Keratinocyte (primary cell): ENCODE data around the gene GLA.

ENCODE experiments used
- CTCF ChIP-seq, 3 experiments: IDR thresholded peaks in 1 of 3; conservative IDR thresholded peaks in 1 of 3; optimal IDR thresholded peaks in 1 of 3; 2 replicates in 2 of 3; 3 replicates in 1 of 3; pipeline versions ENCODE3 to v1.5.1; 2011; ENCODE audit warnings: low read length in 3 of 3, mild to moderate bottlenecking in 3 of 3, moderate library complexity in 2 of 3, control low read depth in 1 of 3, inconsistent platforms in 1 of 3; ENCODE audit not compliant: insufficient read depth in 2 of 3; ENCODE audit errors: extremely low read depth in 1 of 3
- EZH2 ChIP-seq: IDR thresholded peaks from one replicate; pipeline ENCODE4 v1.6.1; 2012; ENCODE audit warnings: inconsistent platforms, mild to moderate bottlenecking, low read length, moderate library complexity

GRCh38 chrX:101383679-101384205 is 24.0 kb downstream of the GLA start:
- no peak for TF ChIP-seq CTCF (optimal IDR thresholded peaks at IDR 0.05 in 1 of 3, IDR thresholded peaks at IDR 0.05 in 1 of 3, conservative IDR thresholded peaks at IDR 0.05 in 1 of 3; ENCODE audit: extremely low read depth in 1 of 3, insufficient read depth in 2 of 3, low read length in 3 of 3)
- TF ChIP-seq EZH2, result no peak
